T-helper 2 cell treated with Interferon-gamma antibody and Interleukin-4, amounts not matched to agents 5 μg/mL and 100 μg/mL, for 36 hours (primary cell): Measurements from ENCODE around the gene MBTD1.

Experiments
- DNase-seq: peaks from one replicate; pipeline ENCODE4 v3.0.0; 2021; ENCODE audit warnings: low spot score
- H3K27ac Mint-ChIP-seq: one replicate; pipeline ENCODE4 v1.8.0; 2021; ENCODE audit warnings: mild to moderate bottlenecking, mixed read lengths
- H3K27me3 Mint-ChIP-seq: one replicate; pipeline ENCODE4 v1.8.0; 2021; ENCODE audit warnings: low read depth, mixed read lengths
- H3K36me3 Mint-ChIP-seq: one replicate; pipeline ENCODE4 v1.8.0; 2021; ENCODE audit warnings: low read depth, mixed read lengths
- H3K4me1 Mint-ChIP-seq: one replicate; pipeline ENCODE4 v1.8.0; 2021; ENCODE audit warnings: low read depth, mixed read lengths
- H3K4me3 Mint-ChIP-seq: one replicate; pipeline ENCODE4 v1.8.0; 2022; ENCODE audit warnings: mild to moderate bottlenecking, moderate library complexity, mixed read lengths
- H3K9me3 Mint-ChIP-seq: one replicate; pipeline ENCODE4 v1.8.0; 2021; ENCODE audit warnings: mixed read lengths

The MBTD1 gene

DNA sequence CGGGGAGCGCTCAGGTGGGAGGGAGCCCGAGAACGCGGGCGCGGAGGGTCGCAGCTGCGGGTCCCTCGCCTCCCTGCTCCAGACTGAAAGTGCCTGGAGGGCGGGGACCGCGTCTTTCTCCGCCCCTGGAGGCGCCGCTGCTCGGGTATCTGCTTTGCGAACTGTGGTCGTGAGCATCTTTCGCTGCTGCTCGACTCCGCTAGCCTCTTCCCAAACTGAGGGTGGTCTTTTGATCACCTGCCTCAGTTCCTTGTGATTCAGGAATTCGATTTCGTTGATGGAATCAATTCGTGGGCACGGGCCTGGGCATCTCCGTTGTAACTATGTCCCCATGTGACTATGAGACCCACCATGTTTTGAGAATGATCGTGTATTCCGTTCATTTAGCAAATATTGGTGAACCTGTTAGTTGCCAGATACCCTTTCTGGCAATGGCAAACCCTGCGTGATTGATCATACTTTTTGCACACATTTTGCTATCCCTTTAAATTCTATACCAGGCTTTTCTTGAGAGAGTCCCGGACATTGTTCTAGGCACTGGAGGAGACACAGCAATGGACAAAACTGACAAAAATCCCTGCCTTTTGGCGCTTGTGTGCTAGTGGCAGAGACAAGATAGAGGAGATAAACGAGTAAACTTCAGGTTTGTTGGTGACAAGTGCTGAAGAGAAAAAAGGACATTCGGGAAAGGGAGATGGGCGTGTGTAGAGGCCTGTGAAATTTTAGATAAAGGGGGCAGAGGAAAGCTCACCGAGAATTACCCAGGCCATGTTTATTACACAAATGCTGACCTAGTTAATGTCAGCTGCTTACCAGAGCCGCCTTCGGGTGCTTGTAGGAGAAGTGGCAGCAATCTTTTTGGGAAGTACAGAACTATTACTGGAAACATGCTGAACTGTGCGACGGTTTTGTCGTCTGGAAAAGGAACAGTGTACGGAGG lies 1.4 kb upstream of the MBTD1 start:
- Mint-ChIP-seq H3K27ac (peak overlapping the region; percentile 74), H3K9me3 (no peaks in the 10 kb centered on the region), H3K27me3 (no peaks in the 10 kb centered on the region), H3K4me1 (peaks cover 42% of the 10 kb centered on the region), H3K36me3 (peaks cover 36% of the 10 kb centered on the region), H3K4me3 (peak overlapping the region; percentile 91)
- DNase-seq: no peak

DNA sequence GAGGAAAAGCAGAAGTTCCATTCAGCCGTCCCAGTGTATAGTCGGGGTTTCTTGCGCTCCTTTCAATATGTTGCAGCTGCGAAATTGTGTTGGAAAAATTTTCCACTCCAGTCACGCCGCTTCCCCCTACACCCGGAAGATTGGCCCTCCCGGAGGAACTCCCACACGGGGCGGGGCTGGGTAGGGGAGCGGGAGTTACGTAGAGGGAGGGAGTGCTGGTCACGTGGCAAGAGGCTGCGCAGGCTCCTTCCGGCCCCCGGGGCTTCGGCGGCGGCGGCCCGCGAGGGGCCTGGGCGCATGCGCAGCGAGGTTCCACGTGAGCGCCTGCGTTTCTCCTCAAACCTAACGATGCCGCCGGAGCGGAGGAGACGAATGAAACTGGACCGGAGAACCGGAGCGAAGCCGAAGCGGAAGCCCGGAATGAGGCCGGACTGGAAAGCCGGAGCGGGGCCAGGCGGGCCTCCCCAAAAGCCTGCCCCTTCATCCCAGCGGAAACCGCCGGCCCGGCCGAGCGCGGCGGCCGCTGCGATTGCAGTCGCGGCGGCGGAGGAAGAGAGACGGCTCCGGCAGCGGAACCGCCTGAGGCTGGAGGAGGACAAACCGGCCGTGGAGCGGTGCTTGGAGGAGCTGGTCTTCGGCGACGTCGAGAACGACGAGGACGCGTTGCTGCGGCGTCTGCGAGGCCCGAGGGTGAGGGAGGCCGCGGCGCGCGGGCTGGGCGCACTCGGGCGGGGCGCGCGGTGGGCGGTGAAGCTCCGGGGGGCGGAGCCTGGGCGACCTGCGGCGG lies 581 bp upstream of the MBTD1 start, which contains the start of gene UTP18:
Gene UTP18, plus strand, starts transcription at position 310 of the 787 bp plus-strand sequence. Its CDS starts 39 bp downstream, at position 349.
- peaks cover 37% of the 10 kb centered on the region for H3K36me3 Mint-ChIP-seq
- peak; percentile 95 for DNase-seq
- H3K27me3 Mint-ChIP-seq: no peaks in the 10 kb centered on the region
- peak within 1 kb of the TSS; percentile 91 for H3K4me3 Mint-ChIP-seq
- H3K4me1 Mint-ChIP-seq: peaks cover 50% of the 10 kb centered on the region
- peak within 1 kb of the TSS; percentile 97 for H3K27ac Mint-ChIP-seq
- H3K9me3 Mint-ChIP-seq: no peaks in the 10 kb centered on the region

DNA sequence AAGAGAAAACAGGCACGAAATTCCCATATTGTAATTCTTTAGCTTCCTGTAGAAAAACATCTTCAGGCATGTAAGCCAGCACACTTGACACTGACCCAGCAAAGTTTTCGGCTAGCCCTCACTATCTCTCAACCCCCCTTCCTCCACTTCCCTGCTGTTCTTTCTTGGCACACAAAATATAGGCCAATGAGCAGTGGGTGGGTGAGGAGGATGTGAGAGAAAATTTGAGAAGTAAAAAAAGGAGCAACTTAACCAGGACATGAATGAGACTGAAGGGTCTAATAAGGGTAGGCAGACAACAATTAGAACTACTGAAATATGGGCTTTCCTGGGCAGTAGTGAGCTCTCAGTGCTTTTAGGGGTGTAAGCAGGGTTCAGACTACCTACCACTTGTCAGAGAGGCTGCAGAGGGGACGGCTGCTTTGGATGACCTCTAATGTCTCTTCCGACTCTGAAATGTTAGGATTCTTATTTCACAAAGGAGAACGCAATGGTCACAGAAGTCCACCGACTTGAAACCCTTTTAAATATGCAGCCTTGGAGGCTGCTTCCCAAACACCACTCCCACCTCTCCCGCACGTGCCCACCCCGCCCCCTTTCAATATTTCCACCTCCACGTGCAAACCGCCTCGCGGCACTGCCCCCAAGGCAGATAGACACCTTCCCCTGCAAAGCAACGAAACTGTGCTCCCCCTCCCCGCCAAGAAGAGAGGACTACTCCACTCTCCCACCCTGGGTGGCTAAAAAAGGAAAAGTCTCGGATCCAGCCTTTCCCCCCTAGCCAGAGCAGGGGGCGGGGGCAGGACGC lies 889 bp downstream of the MBTD1 start:
- Mint-ChIP-seq H3K36me3 (peaks cover 36% of the 10 kb centered on the region), H3K27me3 (no peaks in the 10 kb centered on the region), H3K4me1 (peaks cover 59% of the 10 kb centered on the region), H3K27ac (peak overlapping the region; percentile 80), H3K9me3 (no peaks in the 10 kb centered on the region), H3K4me3 (peak overlapping the region; percentile 91)
- DNase-seq: no peak

DNA sequence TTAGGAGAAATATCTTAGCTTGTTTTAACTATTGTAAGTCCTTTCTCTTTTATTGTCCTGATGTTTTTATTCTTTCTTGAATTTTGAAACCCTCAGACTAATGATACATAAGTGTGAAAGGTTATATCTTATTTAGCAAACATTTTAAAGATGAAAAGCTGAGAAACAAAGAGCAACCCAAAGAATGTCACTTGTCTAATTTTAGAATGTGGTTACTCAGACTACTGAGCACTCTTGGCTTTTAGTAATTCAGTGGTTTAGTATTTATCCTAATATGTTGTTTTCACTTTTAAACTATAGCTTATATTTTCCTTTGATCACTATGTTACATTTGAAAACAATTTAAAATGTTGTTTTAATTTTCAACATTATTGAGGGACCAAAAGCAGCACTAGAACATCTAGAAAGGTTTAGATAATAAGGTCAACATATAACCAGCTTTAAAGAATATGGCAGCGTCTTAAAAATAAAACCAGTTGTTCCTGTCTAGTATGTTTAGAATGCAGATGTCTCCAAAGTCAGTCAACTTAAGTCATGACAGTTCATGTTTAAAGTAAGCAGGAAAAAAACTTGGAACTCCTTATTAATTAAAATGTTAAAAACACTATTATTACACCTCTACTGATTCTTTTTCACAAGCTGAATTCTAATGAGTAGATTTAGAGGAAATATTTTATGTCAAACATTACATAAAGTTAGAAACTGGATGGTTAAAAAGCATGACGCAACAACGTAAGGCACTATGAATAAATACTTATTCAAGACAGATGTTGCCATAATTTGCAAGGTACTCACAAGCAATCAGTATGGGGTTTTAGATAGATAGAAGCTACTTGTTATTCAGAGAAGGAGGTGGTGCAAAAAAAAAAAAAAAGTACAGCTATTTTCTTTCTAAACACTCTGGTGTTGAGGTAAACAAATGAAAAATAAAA lies 2.4 kb downstream of the MBTD1 start:
- Mint-ChIP-seq H3K27ac (peak overlapping the region; percentile 15), H3K9me3 (no peaks in the 10 kb centered on the region), H3K36me3 (peaks cover 26% of the 10 kb centered on the region), H3K27me3 (no peaks in the 10 kb centered on the region), H3K4me1 (peaks cover 48% of the 10 kb centered on the region), H3K4me3 (peak overlapping the region; percentile 91)
- no peak for DNase-seq

DNA sequence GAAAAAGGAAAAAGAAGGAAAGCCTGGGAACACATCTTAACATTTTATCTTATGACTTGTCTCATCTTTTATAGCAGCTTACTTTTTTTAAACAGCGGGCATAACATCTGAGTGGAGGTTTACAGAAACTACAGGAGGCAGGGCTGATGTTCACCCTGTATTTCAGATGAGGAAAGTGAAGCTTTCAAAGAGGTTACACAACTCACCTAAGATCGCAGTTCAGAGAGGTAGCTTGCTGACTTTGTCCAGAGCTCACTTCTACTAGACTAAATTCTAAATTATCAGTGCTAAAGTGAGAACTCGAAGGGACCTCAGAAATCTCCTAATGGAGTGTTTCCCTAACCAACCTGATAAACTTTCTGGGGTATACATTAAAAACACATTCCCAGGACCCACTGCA lies 3.7 kb downstream of the MBTD1 start:
- no peak overlapping the region for H3K27ac Mint-ChIP-seq
- no peaks in the 10 kb centered on the region for H3K27me3 Mint-ChIP-seq
- H3K4me3 Mint-ChIP-seq: no peak overlapping the region
- no peaks in the 10 kb centered on the region for H3K9me3 Mint-ChIP-seq
- H3K4me1 Mint-ChIP-seq: peaks cover 42% of the 10 kb centered on the region
- H3K36me3 Mint-ChIP-seq: peaks cover 28% of the 10 kb centered on the region
- DNase-seq: no peak

DNA sequence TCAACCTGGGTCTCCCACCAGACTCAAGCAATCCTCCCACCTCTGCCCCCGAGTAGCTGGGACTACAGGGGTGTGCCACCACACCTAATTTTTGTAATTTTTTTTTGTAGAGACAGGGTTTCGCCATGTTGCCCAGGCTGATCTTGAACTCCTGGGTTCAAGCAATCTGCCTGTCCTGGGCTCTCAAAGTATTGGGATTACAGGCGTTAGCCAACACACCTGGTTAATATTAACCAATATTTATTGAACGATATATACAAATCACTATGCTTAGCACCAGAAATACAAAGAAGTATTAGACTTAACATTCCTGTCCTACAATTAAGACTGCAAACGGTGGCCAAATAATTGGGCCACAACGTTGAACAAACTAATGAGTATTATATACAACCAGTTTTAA lies 4.2 kb downstream of the MBTD1 start:
- Mint-ChIP-seq H3K27ac (no peak overlapping the region), H3K4me3 (no peak overlapping the region), H3K9me3 (no peaks in the 10 kb centered on the region), H3K36me3 (peaks cover 32% of the 10 kb centered on the region), H3K4me1 (peaks cover 45% of the 10 kb centered on the region), H3K27me3 (no peaks in the 10 kb centered on the region)
- no peak for DNase-seq

DNA sequence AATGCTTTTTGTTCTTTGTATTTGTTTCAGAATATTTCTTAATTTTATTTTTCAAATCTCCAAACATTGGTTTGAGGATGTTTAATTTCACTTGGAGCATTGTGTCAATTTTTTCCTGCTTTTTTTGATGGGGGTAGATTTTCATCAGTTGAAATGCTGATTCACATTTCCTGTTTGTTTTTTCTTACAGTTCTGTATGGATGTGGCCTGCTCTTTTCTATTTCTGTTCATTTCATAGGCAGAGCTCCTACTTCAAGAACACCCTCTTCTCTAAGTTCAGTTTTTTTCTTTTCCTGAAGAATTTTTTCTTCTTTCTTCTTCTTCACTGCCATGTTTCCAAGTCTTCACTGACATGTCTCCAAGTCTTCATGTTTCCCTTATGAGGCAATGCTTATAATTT lies 8.8 kb downstream of the MBTD1 start:
- no peaks in the 10 kb centered on the region for H3K9me3 Mint-ChIP-seq
- peaks cover 33% of the 10 kb centered on the region for H3K36me3 Mint-ChIP-seq
- H3K4me1 Mint-ChIP-seq: peaks cover 26% of the 10 kb centered on the region
- no peaks in the 10 kb centered on the region for H3K27me3 Mint-ChIP-seq
- H3K27ac Mint-ChIP-seq: peak overlapping the region; percentile 24
- no peak for DNase-seq
- no peak overlapping the region for H3K4me3 Mint-ChIP-seq

DNA sequence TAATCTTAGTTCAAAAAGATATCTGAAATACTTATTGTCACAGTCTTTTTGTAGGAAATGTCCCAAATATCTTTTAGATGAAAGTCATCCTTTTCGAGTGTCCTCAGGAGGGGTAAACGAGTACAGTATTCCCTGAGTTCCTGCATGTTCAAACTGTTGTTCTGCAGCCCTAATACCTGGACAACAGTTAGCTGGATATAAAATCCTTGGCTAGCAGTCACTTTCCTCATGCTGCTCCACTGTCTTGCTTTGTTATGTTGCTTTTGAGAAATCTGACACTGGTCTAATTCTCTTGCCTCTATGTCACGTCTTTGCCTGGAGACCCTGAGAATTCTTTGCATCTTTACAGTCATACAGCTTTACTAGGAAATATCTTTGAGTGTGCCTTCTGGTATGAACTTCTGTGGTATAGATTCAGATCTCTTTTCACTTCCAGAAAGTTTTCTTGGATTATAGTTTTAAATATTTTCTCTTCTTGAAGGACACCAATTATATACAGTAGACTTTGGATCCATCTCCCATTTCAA lies 9.5 kb downstream of the MBTD1 start:
- peaks cover 30% of the 10 kb centered on the region for H3K36me3 Mint-ChIP-seq
- no peaks in the 10 kb centered on the region for H3K9me3 Mint-ChIP-seq
- H3K27ac Mint-ChIP-seq: no peak overlapping the region
- peaks cover 21% of the 10 kb centered on the region for H3K4me1 Mint-ChIP-seq
- H3K4me3 Mint-ChIP-seq: no peak overlapping the region
- no peaks in the 10 kb centered on the region for H3K27me3 Mint-ChIP-seq
- DNase-seq: no peak

DNA sequence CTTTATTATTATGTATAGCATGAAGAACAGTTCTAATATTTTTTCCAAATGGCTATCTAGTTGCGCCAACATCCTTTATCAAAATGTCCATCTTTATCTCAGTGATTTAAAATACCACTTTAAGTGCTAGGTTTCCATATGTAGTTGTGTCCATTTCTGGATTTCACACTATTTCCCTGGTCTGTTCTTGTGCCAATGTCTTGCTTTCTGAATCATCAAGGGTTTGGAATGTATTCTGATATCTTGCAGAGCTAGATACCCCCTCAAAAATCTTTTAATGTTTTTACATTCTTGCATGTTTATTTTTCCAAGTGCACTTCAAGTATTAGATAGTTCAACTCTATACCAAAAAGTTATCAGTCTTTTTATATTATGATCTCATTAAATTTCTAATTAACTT lies 14.3 kb downstream of the MBTD1 start:
- peaks cover 8% of the 10 kb centered on the region for H3K36me3 Mint-ChIP-seq
- H3K27ac Mint-ChIP-seq: no peak overlapping the region
- DNase-seq: no peak
- H3K27me3 Mint-ChIP-seq: no peaks in the 10 kb centered on the region
- H3K4me1 Mint-ChIP-seq: peaks cover 10% of the 10 kb centered on the region
- no peaks in the 10 kb centered on the region for H3K9me3 Mint-ChIP-seq
- H3K4me3 Mint-ChIP-seq: no peak overlapping the region

DNA sequence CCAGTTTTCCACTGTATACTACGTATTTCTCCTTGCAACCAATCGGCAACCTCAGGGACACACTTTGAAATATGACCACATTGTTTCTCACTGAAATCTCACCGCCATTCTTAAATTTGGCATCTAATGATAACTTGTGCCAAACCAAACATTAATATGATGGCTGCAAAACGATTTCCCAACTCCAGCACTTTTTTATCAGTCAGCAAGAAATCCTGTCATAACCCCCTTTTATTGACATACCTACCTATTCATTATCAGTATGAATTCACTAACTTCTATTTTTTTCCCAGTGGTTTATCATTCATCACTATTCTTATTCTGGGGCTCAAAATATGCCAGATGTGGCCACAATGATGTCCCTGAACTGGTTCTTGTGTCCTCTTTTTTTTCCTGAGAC lies 15.8 kb downstream of the MBTD1 start:
- DNase-seq: no peak
- H3K4me1 Mint-ChIP-seq: peaks cover 14% of the 10 kb centered on the region
- no peak overlapping the region for H3K4me3 Mint-ChIP-seq
- no peaks in the 10 kb centered on the region for H3K27me3 Mint-ChIP-seq
- no peaks in the 10 kb centered on the region for H3K9me3 Mint-ChIP-seq
- no peak overlapping the region for H3K27ac Mint-ChIP-seq
- H3K36me3 Mint-ChIP-seq: peaks cover 3% of the 10 kb centered on the region

DNA sequence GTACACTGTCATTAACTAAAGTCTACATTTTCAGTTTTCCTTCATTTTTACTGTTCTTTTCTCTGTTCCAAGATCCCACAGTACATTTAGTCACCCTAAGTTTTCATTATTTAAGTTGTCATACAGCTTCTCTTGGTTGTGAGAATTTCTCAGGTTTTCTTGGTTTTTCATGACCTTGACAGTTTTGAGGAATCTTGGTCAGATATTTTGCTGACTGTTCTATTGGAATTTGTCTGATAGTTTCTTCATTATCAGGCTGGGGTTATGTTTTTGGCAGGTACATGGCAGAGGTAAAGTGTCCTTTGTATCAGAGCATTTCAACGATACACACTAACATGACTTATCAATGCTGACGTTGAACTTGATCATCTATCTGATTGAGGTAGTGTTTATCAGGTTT lies 19.6 kb downstream of the MBTD1 start:
- H3K27me3 Mint-ChIP-seq: no peaks in the 10 kb centered on the region
- H3K4me3 Mint-ChIP-seq: no peak overlapping the region
- peaks cover 2% of the 10 kb centered on the region for H3K36me3 Mint-ChIP-seq
- H3K9me3 Mint-ChIP-seq: no peaks in the 10 kb centered on the region
- H3K27ac Mint-ChIP-seq: no peak overlapping the region
- peaks cover 31% of the 10 kb centered on the region for H3K4me1 Mint-ChIP-seq
- no peak for DNase-seq

DNA sequence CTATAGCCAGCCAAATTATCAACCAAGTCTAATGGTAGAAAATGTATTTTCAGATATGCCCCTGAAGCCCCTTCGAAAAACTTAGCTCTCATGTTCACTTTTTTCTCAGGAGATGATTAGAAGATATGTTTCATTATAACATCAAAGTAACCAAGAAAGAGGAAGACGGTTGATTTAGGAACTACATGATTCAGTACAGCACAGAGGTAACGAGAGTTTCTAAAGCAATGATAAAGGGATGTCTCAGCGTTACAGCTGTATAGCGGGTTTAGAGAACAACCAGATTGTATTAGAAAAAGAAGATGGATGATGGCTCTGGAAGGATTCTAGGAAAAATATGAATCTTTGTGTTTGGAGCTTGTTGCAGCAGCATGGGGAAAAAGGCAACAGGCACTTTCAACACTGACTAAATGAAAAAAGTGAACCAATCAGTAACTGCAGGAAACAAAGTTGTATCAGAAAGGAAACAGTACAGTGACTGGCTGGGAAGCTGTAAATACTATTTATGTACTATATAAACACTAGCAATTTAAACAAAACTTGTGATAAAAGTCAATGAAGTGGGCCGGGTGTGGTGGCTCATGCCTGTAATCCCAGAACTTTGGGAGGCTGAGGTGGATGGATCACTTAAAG lies 21.5 kb downstream of the MBTD1 start:
- peak overlapping the region; percentile 68 for H3K4me3 Mint-ChIP-seq
- no peaks in the 10 kb centered on the region for H3K9me3 Mint-ChIP-seq
- no peaks in the 10 kb centered on the region for H3K27me3 Mint-ChIP-seq
- H3K36me3 Mint-ChIP-seq: peaks cover 3% of the 10 kb centered on the region
- peak overlapping the region; percentile 59 for H3K27ac Mint-ChIP-seq
- no peak for DNase-seq
- H3K4me1 Mint-ChIP-seq: peaks cover 28% of the 10 kb centered on the region
